GM12878 (cell line): ENCODE measurements around the gene PCNP. TPM values are rescaled to one million over a fixed set of nuclear protein-coding genes. Genes with fewer than 3 reads are reported as not detected.
"Not testable (repeated sequence)": the region's sequence is repeated elsewhere in the genome, so short reads cannot be mapped to it uniquely, and the experiment has no call there.

Experiments
- ATAC-seq: fragments of 200-7000 bp; cut with Tn5 transposase; 3 replicates; pipeline ENCODE4 v1.9.1; 2020; ENCODE audit warnings: mild to moderate bottlenecking, moderate library complexity
- BruUV-seq: library from RNA; stranded (reverse); fragments of 400-500 nt; replicated peaks from 2 replicates; lab custom pipeline; 2021; lab: Mats Ljungman, UMichigan
- CTCF ChIA-PET: fragments of 300-600 bp; sonication (Branson Sonifier 250); formaldehyde crosslinking; extraction: SDS; loops from one replicate; lab custom pipeline; 2021; ENCODE audit warnings: inconsistent platforms; lab: Yijun Ruan, JAX
- POLR2A ChIA-PET: fragments of 350-600 bp; formaldehyde crosslinking; extraction: SDS; loops from one replicate; lab custom pipeline; 2021; ENCODE audit warnings: inconsistent platforms; lab: Charles Lee
- RAD21 ChIA-PET: fragments of 300-600 bp; sonication (Branson Sonifier 250); formaldehyde crosslinking; loops from one replicate; lab custom pipeline; 2023; ENCODE audit warnings: antibody characterized with exemption; ENCODE audit not compliant: unreplicated experiment; lab: Charles Lee
- SMC1A ChIA-PET: fragments of 300-600 bp; sonication (Branson Sonifier 250); formaldehyde crosslinking; loops from one replicate; lab custom pipeline; 2023; ENCODE audit not compliant: unreplicated experiment, uncharacterized antibody; lab: Charles Lee
- DNase-seq: peaks from one replicate; pipeline ENCODE4 v3.0.0-alpha.2; 2011; ENCODE audit warnings: low read depth, low spot score
- FAIRE-seq: peaks from 3 replicates; lab custom pipeline; 2011; peaks lifted over from hg19 to GRCh38; lab: Jason Lieb, UNC
- H2AFZ ChIP-seq: 2 replicates; pipeline ENCODE4 v1.6.0; 2011; ENCODE audit warnings: low read depth, low read length, control low read depth; ENCODE audit not compliant: control insufficient read depth
- H3K27ac ChIP-seq: 2 replicates; pipeline ENCODE4 v1.5.1; 2011; ENCODE audit warnings: control low read depth; ENCODE audit not compliant: control insufficient read depth, insufficient read depth
- H3K27me3 ChIP-seq, 2 experiments: replicated peaks in 1 of 2; 2 replicates each; pipeline versions ENCODE4 v1.6.0 to v1.6.1; 2011; ENCODE audit warnings: low read length in 1 of 2; ENCODE audit not compliant: control insufficient read depth in 2 of 2, insufficient read depth in 2 of 2
- H3K36me3 ChIP-seq, 2 experiments: 2 replicates each; pipeline ENCODE4 v1.5.1; 2011; ENCODE audit warnings: low read length in 1 of 2; ENCODE audit not compliant: control insufficient read depth in 2 of 2, insufficient read depth in 2 of 2
- H3K4me1 ChIP-seq: 2 replicates; pipeline ENCODE4 v1.6.1; 2011; ENCODE audit warnings: mild to moderate bottlenecking, low read length, moderate library complexity, mixed read lengths; ENCODE audit not compliant: control insufficient read depth, insufficient read depth
- H3K4me2 ChIP-seq: 2 replicates; pipeline ENCODE4 v1.6.0; 2011; ENCODE audit warnings: control low read depth; ENCODE audit not compliant: control insufficient read depth, insufficient read depth
- H3K4me3 ChIP-seq: fragments of 200-600 bp; sonication (generic); 2 replicates; pipeline ENCODE4 v1.5.1; 2016
- H3K79me2 ChIP-seq: 2 replicates; pipeline ENCODE4 v1.6.0; 2011; ENCODE audit warnings: low read length; ENCODE audit not compliant: control insufficient read depth, insufficient read depth
- H3K9ac ChIP-seq: 2 replicates; pipeline ENCODE4 v1.8.0; 2011; ENCODE audit warnings: low read length, control low read depth, mixed read lengths; ENCODE audit not compliant: control insufficient read depth, insufficient read depth
- H3K9me3 ChIP-seq: replicated peaks from 3 replicates; pipeline ENCODE4 v1.5.1; 2011; ENCODE audit warnings: mild to moderate bottlenecking, low read length; ENCODE audit not compliant: control insufficient read depth, insufficient read depth
- H4K20me1 ChIP-seq: 2 replicates; pipeline ENCODE4 v1.6.0; 2011; ENCODE audit not compliant: control insufficient read depth, insufficient read depth
- CREM ChIP-seq: IDR thresholded peaks from 2 replicates; pipeline ENCODE4 v1.6.1; 2014; ENCODE audit warnings: antibody characterized with exemption, low read depth
- E2F8 ChIP-seq: fragments of 450-650 bp; IDR thresholded peaks from 2 replicates; pipeline ENCODE4 v1.6.1; 2018; ENCODE audit warnings: mild to moderate bottlenecking, low read depth, moderate library complexity; ENCODE audit not compliant: partially characterized antibody
- ETV6 ChIP-seq, 2 experiments: fragments of 450-650 bp in 1 of 2; IDR thresholded peaks in 1 of 2; conservative IDR thresholded peaks in 1 of 2; 2 replicates each; pipeline ENCODE4 v1.6.1; 2014; ENCODE audit warnings: antibody characterized with exemption in 1 of 2, borderline replicate concordance in 1 of 2, low read depth in 1 of 2, mild to moderate bottlenecking in 1 of 2, moderate library complexity in 1 of 2
- NFIC ChIP-seq: IDR thresholded peaks from 2 replicates; pipeline ENCODE4 v1.6.1; 2012; ENCODE audit warnings: low read depth, mild to moderate bottlenecking, inconsistent platforms, low read length, moderate library complexity
- NKRF ChIP-seq: fragments of 450-650 bp; conservative IDR thresholded peaks from 2 replicates; pipeline ENCODE4 v1.6.1; 2017; ENCODE audit warnings: mild to moderate bottlenecking, moderate library complexity
- TARDBP ChIP-seq: IDR thresholded peaks from 2 replicates; pipeline ENCODE4 v1.6.1; 2016; ENCODE audit warnings: borderline replicate concordance
- ZNF274 ChIP-seq: IDR thresholded peaks from one replicate; pipeline ENCODE4 v1.8.0; 2011; ENCODE audit not compliant: insufficient read length, insufficient read depth
- WGBS: methylation state at CpG from one replicate; pipeline ENCODE4 v1.1.6; 2016; ENCODE audit warnings: low lambda C conversion rate; ENCODE audit not compliant: insufficient replicate concordance, insufficient coverage; ENCODE audit errors: missing lambda C conversion rate; 5-methylcytosine and 5-hydroxymethylcytosine counted together
- in situ Hi-C: fragments of 300-500 bp; cut with MboI; formaldehyde crosslinking; loops from 9 replicates; pipeline ENCODE4 v1.14.3; 2018; ENCODE audit warnings: mixed read lengths
- intact Hi-C: fragments of 100-400 bp; cut with micrococcal nuclease; formaldehyde crosslinking; loops from one replicate; pipeline ENCODE4 v1.14.2; 2022; ENCODE audit not compliant: unreplicated experiment
- polyA plus RNA-seq, 11 experiments: library from polyadenylated mRNA; depleted of rRNA in 4 of 11; unstranded in 6 of 11; stranded (reverse) in 5 of 11; fragments of >200 nt; fragmentation: Nextera tagmentation in 4 of 11; fragmentation: Illumina TruSeq in 1 of 11; extraction: Ambion mirVana in 4 of 11; extraction: Trizol in 1 of 11; gene quantifications; 1 replicate in 1 of 11; 2 replicates in 10 of 11; pipeline versions ENCODE4 v1.2.1 to v1.2.3, GENCODE V29; 2011 to 2016; ENCODE audit warnings: inconsistent platforms in 2 of 11, missing spikeins in 2 of 11, low read depth in 1 of 11
- total RNA-seq, 4 experiments: library from RNA; depleted of rRNA in 3 of 4; stranded (reverse); fragments of >200 nt in 3 of 4; fragmentation: Illumina TruSeq in 1 of 4; extraction: Trizol in 1 of 4; gene quantifications; 2 replicates each; pipeline versions ENCODE4 v1.2.1 to v1.2.3, GENCODE V29; 2013 to 2021

The PCNP gene
- total and polyA plus RNA-seq, 10 of the 15 experiments (the other 5 are each of a cell fraction or from before 2014, with no cell fraction given): 49.8 to 179 (median 109) TPM

- no peak for TF ChIP-seq ZNF274
- no peak for TF ChIP-seq NKRF
- TF ChIP-seq NFIC: no peak
Observed at GRCh38 chr3:101602731-101603130, 28.8 kb downstream of the PCNP start (continued).

- POLR2A ChIA-PET: no interaction called here
- in situ Hi-C loops: no loop called here
- Histone ChIP-seq H3K4me2 (no peak overlapping the region), H3K9me3 (no peaks in the 10 kb centered on the region), H3K9ac (no peak overlapping the region), H3K79me2 (no peaks in the 10 kb centered on the region), H3K4me3 (no peak overlapping the region), H2AFZ (no peak overlapping the region), H4K20me1 (no peaks in the 10 kb centered on the region), H3K36me3 (no peaks in the 10 kb centered on the region; a peak in 1 of 4 replicates), H3K27me3 (no peaks in the 10 kb centered on the region), H3K27ac (no peak overlapping the region), H3K4me1 (no peaks in the 10 kb centered on the region)
- CTCF ChIA-PET: no interaction called here
- intact Hi-C loops: no loop called here
- TF ChIP-seq E2F8: no peak
- TF ChIP-seq TARDBP: no peak
- TF ChIP-seq CREM: no peak
- no peak for TF ChIP-seq ETV6 (conservative IDR thresholded peaks at IDR 0.05 in 1 of 2, IDR thresholded peaks at IDR 0.05 in 1 of 2; ENCODE audit: borderline replicate concordance in 1 of 2, low read depth in 1 of 2)
- ATAC-seq: no peak
- no peak for DNase-seq
- SMC1A ChIA-PET: no interaction called here
- FAIRE-seq: no peak
- WGBS: 100% methylated on average over 1 of the region's 1 CpG
- RAD21 ChIA-PET: no interaction called here
- no TSS peak for BruUV-seq
Observed at GRCh38 chr3:101603184-101603583, 29.2 kb downstream of the PCNP start.

GRCh38 chr3:101605398-101605797, 31.4 kb downstream of the PCNP start:
- intact Hi-C loops, H3K9me3 ChIP-seq, H3K4me2 ChIP-seq, H3K27ac ChIP-seq, DNase-seq, H4K20me1 ChIP-seq, CTCF ChIA-PET, H3K36me3 ChIP-seq, RAD21 ChIA-PET, H3K4me3 ChIP-seq, H3K4me1 ChIP-seq, SMC1A ChIA-PET, POLR2A ChIA-PET, ATAC-seq, BruUV-seq, FAIRE-seq, H3K79me2 ChIP-seq, in situ Hi-C loops, H3K9ac ChIP-seq, H2AFZ ChIP-seq, H3K27me3 ChIP-seq: not testable (repeated sequence)
- 70% methylated on average over 10 of the region's 10 CpGs for WGBS
